GM12878 (cell line): Measurements from ENCODE around the gene NRP2. TPM values are rescaled to one million over a fixed set of nuclear protein-coding genes. Genes with fewer than 3 reads are reported as not detected.

Experiments
- ATAC-seq: fragments of 200-7000 bp; cut with Tn5 transposase; 3 replicates; pipeline ENCODE4 v1.9.1; 2020; ENCODE audit warnings: mild to moderate bottlenecking, moderate library complexity
- BruUV-seq: library from RNA; stranded (reverse); fragments of 400-500 nt; replicated peaks from 2 replicates; lab custom pipeline; 2021; lab: Mats Ljungman, UMichigan
- CTCF ChIA-PET: fragments of 300-600 bp; sonication (Branson Sonifier 250); formaldehyde crosslinking; extraction: SDS; loops from one replicate; lab custom pipeline; 2021; ENCODE audit warnings: inconsistent platforms; lab: Yijun Ruan, JAX
- POLR2A ChIA-PET: fragments of 350-600 bp; formaldehyde crosslinking; extraction: SDS; loops from one replicate; lab custom pipeline; 2021; ENCODE audit warnings: inconsistent platforms; lab: Charles Lee
- RAD21 ChIA-PET: fragments of 300-600 bp; sonication (Branson Sonifier 250); formaldehyde crosslinking; loops from one replicate; lab custom pipeline; 2023; ENCODE audit warnings: antibody characterized with exemption; ENCODE audit not compliant: unreplicated experiment; lab: Charles Lee
- SMC1A ChIA-PET: fragments of 300-600 bp; sonication (Branson Sonifier 250); formaldehyde crosslinking; loops from one replicate; lab custom pipeline; 2023; ENCODE audit not compliant: unreplicated experiment, uncharacterized antibody; lab: Charles Lee
- DNase-seq: peaks from one replicate; pipeline ENCODE4 v3.0.0-alpha.2; 2011; ENCODE audit warnings: low read depth, low spot score
- FAIRE-seq: peaks from 3 replicates; lab custom pipeline; 2011; peaks lifted over from hg19 to GRCh38; lab: Jason Lieb, UNC
- H2AFZ ChIP-seq: 2 replicates; pipeline ENCODE4 v1.6.0; 2011; ENCODE audit warnings: low read depth, low read length, control low read depth; ENCODE audit not compliant: control insufficient read depth
- H3K27ac ChIP-seq: 2 replicates; pipeline ENCODE4 v1.5.1; 2011; ENCODE audit warnings: control low read depth; ENCODE audit not compliant: control insufficient read depth, insufficient read depth
- H3K27me3 ChIP-seq, 2 experiments: replicated peaks in 1 of 2; 2 replicates each; pipeline versions ENCODE4 v1.6.0 to v1.6.1; 2011; ENCODE audit warnings: low read length in 1 of 2; ENCODE audit not compliant: control insufficient read depth in 2 of 2, insufficient read depth in 2 of 2
- H3K36me3 ChIP-seq, 2 experiments: 2 replicates each; pipeline ENCODE4 v1.5.1; 2011; ENCODE audit warnings: low read length in 1 of 2; ENCODE audit not compliant: control insufficient read depth in 2 of 2, insufficient read depth in 2 of 2
- H3K4me1 ChIP-seq: 2 replicates; pipeline ENCODE4 v1.6.1; 2011; ENCODE audit warnings: mild to moderate bottlenecking, low read length, moderate library complexity, mixed read lengths; ENCODE audit not compliant: control insufficient read depth, insufficient read depth
- H3K4me2 ChIP-seq: 2 replicates; pipeline ENCODE4 v1.6.0; 2011; ENCODE audit warnings: control low read depth; ENCODE audit not compliant: control insufficient read depth, insufficient read depth
- H3K4me3 ChIP-seq: fragments of 200-600 bp; sonication (generic); 2 replicates; pipeline ENCODE4 v1.5.1; 2016
- H3K79me2 ChIP-seq: 2 replicates; pipeline ENCODE4 v1.6.0; 2011; ENCODE audit warnings: low read length; ENCODE audit not compliant: control insufficient read depth, insufficient read depth
- H3K9ac ChIP-seq: 2 replicates; pipeline ENCODE4 v1.8.0; 2011; ENCODE audit warnings: low read length, control low read depth, mixed read lengths; ENCODE audit not compliant: control insufficient read depth, insufficient read depth
- H3K9me3 ChIP-seq: replicated peaks from 3 replicates; pipeline ENCODE4 v1.5.1; 2011; ENCODE audit warnings: mild to moderate bottlenecking, low read length; ENCODE audit not compliant: control insufficient read depth, insufficient read depth
- H4K20me1 ChIP-seq: 2 replicates; pipeline ENCODE4 v1.6.0; 2011; ENCODE audit not compliant: control insufficient read depth, insufficient read depth
- CBX5 ChIP-seq: sonication (generic); IDR thresholded peaks from 2 replicates; pipeline ENCODE4 v1.6.1; 2016; ENCODE audit warnings: low read depth, moderate library complexity, mild to moderate bottlenecking, inconsistent platforms
- CREM ChIP-seq: IDR thresholded peaks from 2 replicates; pipeline ENCODE4 v1.6.1; 2014; ENCODE audit warnings: antibody characterized with exemption, low read depth
- RFX5 ChIP-seq: IDR thresholded peaks from 2 replicates; pipeline ENCODE4 v1.6.1; 2011; ENCODE audit warnings: low read depth, low read length, improper control_type of control experiment
- TAF1 ChIP-seq: IDR thresholded peaks from 2 replicates; pipeline ENCODE4 v1.6.1; 2011; ENCODE audit warnings: mild to moderate bottlenecking, low read depth, low read length, borderline replicate concordance
- WGBS: methylation state at CpG from one replicate; pipeline ENCODE4 v1.1.6; 2016; ENCODE audit warnings: low lambda C conversion rate; ENCODE audit not compliant: insufficient replicate concordance, insufficient coverage; ENCODE audit errors: missing lambda C conversion rate; 5-methylcytosine and 5-hydroxymethylcytosine counted together
- in situ Hi-C: fragments of 300-500 bp; cut with MboI; formaldehyde crosslinking; loops from 9 replicates; pipeline ENCODE4 v1.14.3; 2018; ENCODE audit warnings: mixed read lengths
- intact Hi-C: fragments of 100-400 bp; cut with micrococcal nuclease; formaldehyde crosslinking; loops from one replicate; pipeline ENCODE4 v1.14.2; 2022; ENCODE audit not compliant: unreplicated experiment
- polyA plus RNA-seq, 11 experiments: library from polyadenylated mRNA; depleted of rRNA in 4 of 11; unstranded in 6 of 11; stranded (reverse) in 5 of 11; fragments of >200 nt; fragmentation: Nextera tagmentation in 4 of 11; fragmentation: Illumina TruSeq in 1 of 11; extraction: Ambion mirVana in 4 of 11; extraction: Trizol in 1 of 11; gene quantifications; 1 replicate in 1 of 11; 2 replicates in 10 of 11; pipeline versions ENCODE4 v1.2.1 to v1.2.3, GENCODE V29; 2011 to 2016; ENCODE audit warnings: inconsistent platforms in 2 of 11, missing spikeins in 2 of 11, low read depth in 1 of 11
- total RNA-seq, 4 experiments: library from RNA; depleted of rRNA in 3 of 4; stranded (reverse); fragments of >200 nt in 3 of 4; fragmentation: Illumina TruSeq in 1 of 4; extraction: Trizol in 1 of 4; gene quantifications; 2 replicates each; pipeline versions ENCODE4 v1.2.1 to v1.2.3, GENCODE V29; 2013 to 2021
- TF ChIP-seq, protein P1 (sequence below): fragments of 450-650 bp; IDR thresholded peaks from 2 replicates; pipeline ENCODE4 v1.6.1; 2018; ENCODE audit warnings: mild to moderate bottlenecking, low read depth, moderate library complexity; ENCODE audit not compliant: partially characterized antibody
- TF ChIP-seq, protein P2 (sequence below): fragments of 450-650 bp; IDR thresholded peaks from 2 replicates; pipeline ENCODE4 v1.6.1; 2016; ENCODE audit warnings: mild to moderate bottlenecking

NRP2 gene
- total and polyA plus RNA-seq, 10 of the 15 experiments (the other 5 are each of a cell fraction or from before 2014, with no cell fraction given), result 0.06 to 1.2 (median 0.46) TPM

GRCh38 chr2:205679410-205680009 is 2.8 kb upstream of the NRP2 start:
- Histone ChIP-seq H3K9ac (no peak overlapping the region), H2AFZ (no peak overlapping the region), H3K79me2 (no peaks in the 10 kb centered on the region), H3K27me3 (peaks cover 7 to 16% of the 10 kb centered on the region in 2 experiments), H4K20me1 (no peaks in the 10 kb centered on the region), H3K36me3 (no peaks in the 10 kb centered on the region), H3K27ac (no peak overlapping the region), H3K4me1 (peaks cover 11% of the 10 kb centered on the region), H3K4me3 (no peak overlapping the region)
- no peak for DNase-seq
- POLR2A ChIA-PET, result no interaction called here
- FAIRE-seq, result no peak
- BruUV-seq, result no TSS peak
- SMC1A ChIA-PET, result interaction anchor here (1.1 to 1.6 kb wide), 4 partner anchors 28 to 547 kb away, joined by 3 to 8 read pairs (median 6); no protein-coding TSS in a partner anchor
- WGBS, result 8% methylated on average over 5 of the region's 5 CpGs
- no peak for ATAC-seq
- in situ Hi-C loops, result loop anchor here (5.0 kb wide), 1 partner anchor 1352 kb away; no protein-coding TSS in a partner anchor
- RAD21 ChIA-PET, result interaction anchor here (0.6 to 2.1 kb wide), 2 partner anchors 43 to 61 kb away, joined by 3 to 10 read pairs; no protein-coding TSS in a partner anchor
- intact Hi-C loops, result loop anchor here (1.0 to 5.0 kb wide), 3 partner anchors 88 to 1352 kb away; no protein-coding TSS in a partner anchor
- TF ChIP-seq, protein P1, sequence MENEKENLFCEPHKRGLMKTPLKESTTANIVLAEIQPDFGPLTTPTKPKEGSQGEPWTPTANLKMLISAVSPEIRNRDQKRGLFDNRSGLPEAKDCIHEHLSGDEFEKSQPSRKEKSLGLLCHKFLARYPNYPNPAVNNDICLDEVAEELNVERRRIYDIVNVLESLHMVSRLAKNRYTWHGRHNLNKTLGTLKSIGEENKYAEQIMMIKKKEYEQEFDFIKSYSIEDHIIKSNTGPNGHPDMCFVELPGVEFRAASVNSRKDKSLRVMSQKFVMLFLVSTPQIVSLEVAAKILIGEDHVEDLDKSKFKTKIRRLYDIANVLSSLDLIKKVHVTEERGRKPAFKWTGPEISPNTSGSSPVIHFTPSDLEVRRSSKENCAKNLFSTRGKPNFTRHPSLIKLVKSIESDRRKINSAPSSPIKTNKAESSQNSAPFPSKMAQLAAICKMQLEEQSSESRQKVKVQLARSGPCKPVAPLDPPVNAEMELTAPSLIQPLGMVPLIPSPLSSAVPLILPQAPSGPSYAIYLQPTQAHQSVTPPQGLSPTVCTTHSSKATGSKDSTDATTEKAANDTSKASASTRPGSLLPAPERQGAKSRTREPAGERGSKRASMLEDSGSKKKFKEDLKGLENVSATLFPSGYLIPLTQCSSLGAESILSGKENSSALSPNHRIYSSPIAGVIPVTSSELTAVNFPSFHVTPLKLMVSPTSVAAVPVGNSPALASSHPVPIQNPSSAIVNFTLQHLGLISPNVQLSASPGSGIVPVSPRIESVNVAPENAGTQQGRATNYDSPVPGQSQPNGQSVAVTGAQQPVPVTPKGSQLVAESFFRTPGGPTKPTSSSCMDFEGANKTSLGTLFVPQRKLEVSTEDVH, result no peak
- no peak for TF ChIP-seq TAF1
- no peak for TF ChIP-seq CBX5
- TF ChIP-seq CREM, result no peak
- TF ChIP-seq RFX5, result no peak
- TF ChIP-seq, protein P2, sequence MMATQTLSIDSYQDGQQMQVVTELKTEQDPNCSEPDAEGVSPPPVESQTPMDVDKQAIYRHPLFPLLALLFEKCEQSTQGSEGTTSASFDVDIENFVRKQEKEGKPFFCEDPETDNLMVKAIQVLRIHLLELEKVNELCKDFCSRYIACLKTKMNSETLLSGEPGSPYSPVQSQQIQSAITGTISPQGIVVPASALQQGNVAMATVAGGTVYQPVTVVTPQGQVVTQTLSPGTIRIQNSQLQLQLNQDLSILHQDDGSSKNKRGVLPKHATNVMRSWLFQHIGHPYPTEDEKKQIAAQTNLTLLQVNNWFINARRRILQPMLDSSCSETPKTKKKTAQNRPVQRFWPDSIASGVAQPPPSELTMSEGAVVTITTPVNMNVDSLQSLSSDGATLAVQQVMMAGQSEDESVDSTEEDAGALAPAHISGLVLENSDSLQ, result no peak
- TF ChIP-seq, all 136 proteins: peak for 0
- Histone ChIP-seq H3K9me3 (no peaks in the 10 kb centered on the region), H3K4me2 (no peak overlapping the region)
- CTCF ChIA-PET, result interaction anchor here (0.6 to 3.7 kb wide), 18 partner anchors 9 to 1420 kb away, joined by 3 to 22 read pairs (median 3); no protein-coding TSS in a partner anchor
